GM23338 (cell line): ENCODE data around the gene UST. TPM values are rescaled to one million over a fixed set of nuclear protein-coding genes. Genes with fewer than 3 reads are reported as not detected.

ENCODE experiments used
- ATAC-seq: fragments of 200-7000 bp; cut with Tn5 transposase; 3 replicates; pipeline ENCODE4 v1.9.1; 2020
- DNase-seq: peaks from one replicate; pipeline ENCODE4 v3.0.0-alpha.2; 2015; ENCODE audit warnings: low spot score
- H2AFZ ChIP-seq: fragments of 200-600 bp; sonication (generic); 2 replicates; pipeline ENCODE4 v1.8.0; 2016; ENCODE audit warnings: antibody characterized with exemption, mild to moderate bottlenecking, moderate library complexity
- H3F3A ChIP-seq: fragments of 200-600 bp; sonication (generic); replicated peaks from 2 replicates; pipeline ENCODE4 v1.8.0; 2017; ENCODE audit warnings: antibody characterized with exemption, mixed run types, low read depth
- H3K27ac ChIP-seq: fragments of 200-600 bp; sonication (generic); 2 replicates; pipeline ENCODE4 v1.6.1; 2016; ENCODE audit warnings: low read depth
- H3K27me3 ChIP-seq: fragments of 200-600 bp; sonication (generic); 2 replicates; pipeline ENCODE4 v1.8.0; 2016; ENCODE audit warnings: mild to moderate bottlenecking, mixed run types, moderate library complexity; ENCODE audit not compliant: insufficient read depth
- H3K36me3 ChIP-seq: fragments of 200-600 bp; sonication (generic); 2 replicates; pipeline ENCODE4 v1.8.0; 2016; ENCODE audit warnings: mild to moderate bottlenecking; ENCODE audit not compliant: insufficient read depth
- H3K4me1 ChIP-seq: fragments of 200-600 bp; sonication (generic); 2 replicates; pipeline ENCODE4 v1.8.0; 2016; ENCODE audit warnings: mild to moderate bottlenecking, moderate library complexity; ENCODE audit not compliant: insufficient read depth
- H3K4me2 ChIP-seq: fragments of 200-600 bp; sonication (generic); 2 replicates; pipeline ENCODE4 v1.7.1; 2017; ENCODE audit warnings: mixed run types
- H3K4me3 ChIP-seq: fragments of 200-600 bp; sonication (generic); 2 replicates; pipeline ENCODE4 v1.6.1; 2016; ENCODE audit warnings: mixed run types
- H3K79me2 ChIP-seq: fragments of 200-600 bp; sonication (generic); replicated peaks from 2 replicates; pipeline ENCODE4 v1.8.0; 2017; ENCODE audit warnings: mild to moderate bottlenecking; ENCODE audit not compliant: insufficient read depth
- H3K9me2 ChIP-seq: fragments of 200-600 bp; sonication (generic); 2 replicates; pipeline ENCODE4 v1.8.0; 2017; ENCODE audit not compliant: insufficient read depth
- H4K20me1 ChIP-seq: fragments of 200-600 bp; sonication (generic); replicated peaks from 2 replicates; pipeline ENCODE4 v1.8.0; 2017; ENCODE audit warnings: mild to moderate bottlenecking; ENCODE audit not compliant: insufficient read depth
- H3K27ac Mint-ChIP-seq: 2 replicates; pipeline ENCODE4 v1.8.0; 2020; ENCODE audit warnings: inconsistent platforms, mild to moderate bottlenecking, moderate library complexity, mixed read lengths
- H3K27me3 Mint-ChIP-seq: 3 replicates; pipeline ENCODE4 v1.8.0; 2022; ENCODE audit warnings: low read depth, mild to moderate bottlenecking, moderate library complexity, mixed read lengths, inconsistent platforms; ENCODE audit not compliant: insufficient read depth, poor library complexity
- H3K36me3 Mint-ChIP-seq: 3 replicates; pipeline ENCODE4 v1.8.0; 2021; ENCODE audit warnings: low read depth, mild to moderate bottlenecking, inconsistent platforms, moderate library complexity, mixed read lengths
- H3K4me1 Mint-ChIP-seq: 3 replicates; pipeline ENCODE4 v1.8.0; 2020; ENCODE audit warnings: mild to moderate bottlenecking, inconsistent platforms, mixed read lengths
- H3K4me3 Mint-ChIP-seq: 3 replicates; pipeline ENCODE4 v1.8.0; 2021; ENCODE audit warnings: moderate library complexity, mild to moderate bottlenecking, inconsistent platforms, mixed read lengths
- H3K9me3 Mint-ChIP-seq: 3 replicates; pipeline ENCODE4 v1.8.0; 2020; ENCODE audit warnings: moderate library complexity, mild to moderate bottlenecking, inconsistent platforms, mixed read lengths
- CREB1 ChIP-seq: fragments of 250-450 bp; sonication (Bioruptor Pico); IDR thresholded peaks from 2 replicates; pipeline ENCODE4 v1.5.0; 2020; ENCODE audit warnings: low read depth, mild to moderate bottlenecking, moderate library complexity
- EZH2 ChIP-seq: fragments of 200-600 bp; sonication (generic); IDR thresholded peaks from one replicate; pipeline ENCODE4 v1.8.0; 2017; ENCODE audit warnings: antibody characterized with exemption, mild to moderate bottlenecking, low read depth; ENCODE audit not compliant: unreplicated experiment
- EZH2phosphoT487 ChIP-seq: fragments of 200-600 bp; sonication (generic); IDR thresholded peaks from one replicate; pipeline ENCODE4 v1.8.1; 2018; ENCODE audit warnings: antibody characterized with exemption; ENCODE audit not compliant: unreplicated experiment
- JUNB ChIP-seq: IDR thresholded peaks from one replicate; pipeline ENCODE4 v1.6.1; 2016; ENCODE audit warnings: antibody characterized with exemption; ENCODE audit not compliant: unreplicated experiment
- NANOG ChIP-seq: IDR thresholded peaks from 2 replicates; pipeline ENCODE4 v1.6.1; 2016; ENCODE audit warnings: antibody characterized with exemption, borderline replicate concordance
- POLR2AphosphoS5 ChIP-seq: IDR thresholded peaks from 2 replicates; pipeline ENCODE4 v1.6.1; 2016; ENCODE audit warnings: antibody characterized with exemption, low read depth
- STAT1 ChIP-seq: IDR thresholded peaks from one replicate; pipeline ENCODE4 v1.6.1; 2016; ENCODE audit warnings: antibody characterized with exemption; ENCODE audit not compliant: unreplicated experiment
- ZNF114 ChIP-seq: fragments of 250-450 bp; sonication (Bioruptor Pico); IDR thresholded peaks from 2 replicates; pipeline ENCODE4 v1.5.0; 2020; ENCODE audit warnings: mild to moderate bottlenecking, moderate library complexity
- ZNF331 ChIP-seq: fragments of 250-450 bp; sonication (Bioruptor Pico); IDR thresholded peaks from 2 replicates; pipeline ENCODE4 v1.5.0; 2020; ENCODE audit warnings: low read depth, mild to moderate bottlenecking, moderate library complexity
- polyA plus RNA-seq: library from polyadenylated mRNA; unstranded; fragments of >200 nt; fragmentation: Nextera tagmentation; extraction: Ambion mirVana; gene quantifications from 2 replicates; pipeline ENCODE4 v1.2.1, GENCODE V29; 2016
- total RNA-seq: library from RNA; depleted of rRNA; stranded (reverse); fragments of >200 nt; shearing (Covaris generic); gene quantifications from 2 replicates; pipeline ENCODE4 v1.2.3, GENCODE V29; 2014
- TF ChIP-seq, protein P1 (sequence below): fragments of 250-450 bp; sonication (Bioruptor Pico); IDR thresholded peaks from 2 replicates; pipeline ENCODE4 v1.5.0; 2020; ENCODE audit warnings: mild to moderate bottlenecking, moderate library complexity
- TF ChIP-seq, protein P2 (sequence below): IDR thresholded peaks from 2 replicates; pipeline ENCODE4 v1.6.1; 2016; ENCODE audit warnings: antibody characterized with exemption
- TF ChIP-seq, protein P3 (sequence below): IDR thresholded peaks from one replicate; pipeline ENCODE4 v1.6.1; 2018; ENCODE audit warnings: antibody characterized with exemption; ENCODE audit not compliant: unreplicated experiment

The UST gene
- total and polyA plus RNA-seq, 2 experiments from 2014 or later, result 12.6 to 33.0 TPM

DNA sequence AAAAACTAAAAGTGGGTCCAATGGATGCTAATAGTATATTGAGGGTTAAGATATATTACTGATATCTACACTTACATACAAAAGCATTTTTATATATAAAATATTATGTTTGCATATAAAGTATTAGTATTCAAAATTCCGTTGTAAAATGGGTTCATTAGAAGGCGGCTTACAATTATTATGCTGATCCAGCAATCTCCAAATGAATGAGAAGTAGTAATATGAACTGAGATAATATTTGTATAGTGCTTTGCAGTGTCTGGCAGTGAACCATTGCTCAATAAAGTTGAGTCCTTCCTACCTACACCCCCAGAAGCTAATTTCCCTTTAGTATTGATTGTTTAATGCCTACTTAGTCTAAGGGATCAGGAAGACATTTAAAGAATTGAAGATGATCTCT, 146.2 kb downstream of the UST start (continued):
- TF ChIP-seq, protein P1, sequence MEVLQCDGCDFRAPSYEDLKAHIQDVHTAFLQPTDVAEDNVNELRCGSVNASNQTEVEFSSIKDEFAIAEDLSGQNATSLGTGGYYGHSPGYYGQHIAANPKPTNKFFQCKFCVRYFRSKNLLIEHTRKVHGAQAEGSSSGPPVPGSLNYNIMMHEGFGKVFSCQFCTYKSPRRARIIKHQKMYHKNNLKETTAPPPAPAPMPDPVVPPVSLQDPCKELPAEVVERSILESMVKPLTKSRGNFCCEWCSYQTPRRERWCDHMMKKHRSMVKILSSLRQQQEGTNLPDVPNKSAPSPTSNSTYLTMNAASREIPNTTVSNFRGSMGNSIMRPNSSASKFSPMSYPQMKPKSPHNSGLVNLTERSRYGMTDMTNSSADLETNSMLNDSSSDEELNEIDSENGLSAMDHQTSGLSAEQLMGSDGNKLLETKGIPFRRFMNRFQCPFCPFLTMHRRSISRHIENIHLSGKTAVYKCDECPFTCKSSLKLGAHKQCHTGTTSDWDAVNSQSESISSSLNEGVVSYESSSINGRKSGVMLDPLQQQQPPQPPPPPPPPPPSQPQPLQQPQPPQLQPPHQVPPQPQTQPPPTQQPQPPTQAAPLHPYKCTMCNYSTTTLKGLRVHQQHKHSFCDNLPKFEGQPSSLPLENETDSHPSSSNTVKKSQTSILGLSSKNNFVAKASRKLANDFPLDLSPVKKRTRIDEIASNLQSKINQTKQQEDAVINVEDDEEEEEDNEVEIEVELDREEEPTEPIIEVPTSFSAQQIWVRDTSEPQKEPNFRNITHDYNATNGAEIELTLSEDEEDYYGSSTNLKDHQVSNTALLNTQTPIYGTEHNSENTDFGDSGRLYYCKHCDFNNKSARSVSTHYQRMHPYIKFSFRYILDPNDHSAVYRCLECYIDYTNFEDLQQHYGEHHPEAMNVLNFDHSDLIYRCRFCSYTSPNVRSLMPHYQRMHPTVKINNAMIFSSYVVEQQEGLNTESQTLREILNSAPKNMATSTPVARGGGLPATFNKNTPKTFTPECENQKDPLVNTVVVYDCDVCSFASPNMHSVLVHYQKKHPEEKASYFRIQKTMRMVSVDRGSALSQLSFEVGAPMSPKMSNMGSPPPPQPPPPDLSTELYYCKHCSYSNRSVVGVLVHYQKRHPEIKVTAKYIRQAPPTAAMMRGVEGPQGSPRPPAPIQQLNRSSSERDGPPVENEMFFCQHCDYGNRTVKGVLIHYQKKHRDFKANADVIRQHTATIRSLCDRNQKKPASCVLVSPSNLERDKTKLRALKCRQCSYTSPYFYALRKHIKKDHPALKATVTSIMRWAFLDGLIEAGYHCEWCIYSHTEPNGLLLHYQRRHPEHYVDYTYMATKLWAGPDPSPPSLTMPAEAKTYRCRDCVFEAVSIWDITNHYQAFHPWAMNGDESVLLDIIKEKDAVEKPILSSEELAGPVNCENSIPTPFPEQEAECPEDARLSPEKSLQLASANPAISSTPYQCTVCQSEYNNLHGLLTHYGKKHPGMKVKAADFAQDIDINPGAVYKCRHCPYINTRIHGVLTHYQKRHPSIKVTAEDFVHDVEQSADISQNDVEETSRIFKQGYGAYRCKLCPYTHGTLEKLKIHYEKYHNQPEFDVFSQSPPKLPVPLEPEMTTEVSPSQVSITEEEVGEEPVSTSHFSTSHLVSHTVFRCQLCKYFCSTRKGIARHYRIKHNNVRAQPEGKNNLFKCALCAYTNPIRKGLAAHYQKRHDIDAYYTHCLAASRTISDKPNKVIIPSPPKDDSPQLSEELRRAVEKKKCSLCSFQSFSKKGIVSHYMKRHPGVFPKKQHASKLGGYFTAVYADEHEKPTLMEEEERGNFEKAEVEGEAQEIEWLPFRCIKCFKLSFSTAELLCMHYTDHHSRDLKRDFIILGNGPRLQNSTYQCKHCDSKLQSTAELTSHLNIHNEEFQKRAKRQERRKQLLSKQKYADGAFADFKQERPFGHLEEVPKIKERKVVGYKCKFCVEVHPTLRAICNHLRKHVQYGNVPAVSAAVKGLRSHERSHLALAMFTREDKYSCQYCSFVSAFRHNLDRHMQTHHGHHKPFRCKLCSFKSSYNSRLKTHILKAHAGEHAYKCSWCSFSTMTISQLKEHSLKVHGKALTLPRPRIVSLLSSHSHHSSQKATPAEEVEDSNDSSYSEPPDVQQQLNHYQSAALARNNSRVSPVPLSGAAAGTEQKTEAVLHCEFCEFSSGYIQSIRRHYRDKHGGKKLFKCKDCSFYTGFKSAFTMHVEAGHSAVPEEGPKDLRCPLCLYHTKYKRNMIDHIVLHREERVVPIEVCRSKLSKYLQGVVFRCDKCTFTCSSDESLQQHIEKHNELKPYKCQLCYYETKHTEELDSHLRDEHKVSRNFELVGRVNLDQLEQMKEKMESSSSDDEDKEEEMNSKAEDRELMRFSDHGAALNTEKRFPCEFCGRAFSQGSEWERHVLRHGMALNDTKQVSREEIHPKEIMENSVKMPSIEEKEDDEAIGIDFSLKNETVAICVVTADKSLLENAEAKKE, result no peak
- TF ChIP-seq POLR2AphosphoS5 (no peak), STAT1 (no peak), JUNB (no peak), CREB1 (no peak), ZNF331 (CRISPR knock-in tag) (no peak), ZNF114 (CRISPR knock-in tag) (no peak)
- TF ChIP-seq, protein P2, sequence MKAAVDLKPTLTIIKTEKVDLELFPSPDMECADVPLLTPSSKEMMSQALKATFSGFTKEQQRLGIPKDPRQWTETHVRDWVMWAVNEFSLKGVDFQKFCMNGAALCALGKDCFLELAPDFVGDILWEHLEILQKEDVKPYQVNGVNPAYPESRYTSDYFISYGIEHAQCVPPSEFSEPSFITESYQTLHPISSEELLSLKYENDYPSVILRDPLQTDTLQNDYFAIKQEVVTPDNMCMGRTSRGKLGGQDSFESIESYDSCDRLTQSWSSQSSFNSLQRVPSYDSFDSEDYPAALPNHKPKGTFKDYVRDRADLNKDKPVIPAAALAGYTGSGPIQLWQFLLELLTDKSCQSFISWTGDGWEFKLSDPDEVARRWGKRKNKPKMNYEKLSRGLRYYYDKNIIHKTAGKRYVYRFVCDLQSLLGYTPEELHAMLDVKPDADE, result no peak

DNA sequence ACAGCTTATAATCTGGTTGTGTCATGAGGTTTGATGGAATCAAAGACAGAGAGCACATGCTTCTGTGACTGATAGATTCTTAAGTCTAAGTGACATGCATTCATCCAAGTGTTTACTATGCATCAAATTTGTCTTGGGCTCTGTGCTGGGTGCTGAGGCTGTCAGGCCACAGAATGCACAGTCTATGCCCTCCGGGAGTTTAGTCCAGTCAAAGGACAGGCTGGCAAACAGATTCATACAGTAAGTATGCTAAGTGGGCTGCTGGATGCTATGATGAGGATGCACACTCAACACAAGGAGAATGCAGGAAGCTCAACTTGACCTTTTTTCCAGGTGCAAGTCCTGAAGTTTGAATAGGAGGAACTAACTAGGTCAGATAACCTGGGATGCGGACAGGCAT, 146.7 kb downstream of the UST start:
- no peaks in the 10 kb centered on the region; the same call in 1 of the 2 replicates for H3K36me3 ChIP-seq
- no peak overlapping the region for H3K27ac Mint-ChIP-seq
- H3K4me3 ChIP-seq, result no peak overlapping the region
- H3K27me3 ChIP-seq, result no peaks in the 10 kb centered on the region
- H3K27me3 Mint-ChIP-seq, result peaks cover 4% of the 10 kb centered on the region
- no peak overlapping the region for H3K27ac ChIP-seq
- H3K4me2 ChIP-seq, result no peak overlapping the region
- no peak for ATAC-seq
- H3K36me3 Mint-ChIP-seq, result peaks cover 39% of the 10 kb centered on the region
- H3K9me3 Mint-ChIP-seq, result no peaks in the 10 kb centered on the region
- no peaks in the 10 kb centered on the region for H3K9me2 ChIP-seq
- no peak overlapping the region for H2AFZ ChIP-seq
- no peak for DNase-seq
- H3K4me3 Mint-ChIP-seq, result no peak overlapping the region
- H3K4me1 ChIP-seq, result 0 out of 2 replicates have a peak, but pooled peaks cover 5% of the 10 kb centered on the region
- no peaks in the 10 kb centered on the region for H3F3A ChIP-seq
- no peaks in the 10 kb centered on the region for H3K79me2 ChIP-seq
- H4K20me1 ChIP-seq, result no peaks in the 10 kb centered on the region; the same call in 1 of the 2 replicates
- H3K4me1 Mint-ChIP-seq, result peaks cover 15% of the 10 kb centered on the region
- TF ChIP-seq CREB1, result no peak
- TF ChIP-seq ZNF114 (CRISPR knock-in tag), result no peak
- TF ChIP-seq, protein P2, result no peak
- TF ChIP-seq, protein P3, sequence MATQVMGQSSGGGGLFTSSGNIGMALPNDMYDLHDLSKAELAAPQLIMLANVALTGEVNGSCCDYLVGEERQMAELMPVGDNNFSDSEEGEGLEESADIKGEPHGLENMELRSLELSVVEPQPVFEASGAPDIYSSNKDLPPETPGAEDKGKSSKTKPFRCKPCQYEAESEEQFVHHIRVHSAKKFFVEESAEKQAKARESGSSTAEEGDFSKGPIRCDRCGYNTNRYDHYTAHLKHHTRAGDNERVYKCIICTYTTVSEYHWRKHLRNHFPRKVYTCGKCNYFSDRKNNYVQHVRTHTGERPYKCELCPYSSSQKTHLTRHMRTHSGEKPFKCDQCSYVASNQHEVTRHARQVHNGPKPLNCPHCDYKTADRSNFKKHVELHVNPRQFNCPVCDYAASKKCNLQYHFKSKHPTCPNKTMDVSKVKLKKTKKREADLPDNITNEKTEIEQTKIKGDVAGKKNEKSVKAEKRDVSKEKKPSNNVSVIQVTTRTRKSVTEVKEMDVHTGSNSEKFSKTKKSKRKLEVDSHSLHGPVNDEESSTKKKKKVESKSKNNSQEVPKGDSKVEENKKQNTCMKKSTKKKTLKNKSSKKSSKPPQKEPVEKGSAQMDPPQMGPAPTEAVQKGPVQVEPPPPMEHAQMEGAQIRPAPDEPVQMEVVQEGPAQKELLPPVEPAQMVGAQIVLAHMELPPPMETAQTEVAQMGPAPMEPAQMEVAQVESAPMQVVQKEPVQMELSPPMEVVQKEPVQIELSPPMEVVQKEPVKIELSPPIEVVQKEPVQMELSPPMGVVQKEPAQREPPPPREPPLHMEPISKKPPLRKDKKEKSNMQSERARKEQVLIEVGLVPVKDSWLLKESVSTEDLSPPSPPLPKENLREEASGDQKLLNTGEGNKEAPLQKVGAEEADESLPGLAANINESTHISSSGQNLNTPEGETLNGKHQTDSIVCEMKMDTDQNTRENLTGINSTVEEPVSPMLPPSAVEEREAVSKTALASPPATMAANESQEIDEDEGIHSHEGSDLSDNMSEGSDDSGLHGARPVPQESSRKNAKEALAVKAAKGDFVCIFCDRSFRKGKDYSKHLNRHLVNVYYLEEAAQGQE, result no peak
- TF ChIP-seq NANOG, result no peak
- no peak for TF ChIP-seq EZH2phosphoT487
- no peak for TF ChIP-seq EZH2
